ENCODE data around the gene PEX11B. TPM values are rescaled to one million over a fixed set of nuclear protein-coding genes. Genes with fewer than 3 reads are reported as not detected.
A peak's percentile ranks its signal among the peaks of the same experiment; 100 is the strongest.

Gene PEX11B, protein sequence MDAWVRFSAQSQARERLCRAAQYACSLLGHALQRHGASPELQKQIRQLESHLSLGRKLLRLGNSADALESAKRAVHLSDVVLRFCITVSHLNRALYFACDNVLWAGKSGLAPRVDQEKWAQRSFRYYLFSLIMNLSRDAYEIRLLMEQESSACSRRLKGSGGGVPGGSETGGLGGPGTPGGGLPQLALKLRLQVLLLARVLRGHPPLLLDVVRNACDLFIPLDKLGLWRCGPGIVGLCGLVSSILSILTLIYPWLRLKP
- total RNA-seq, result 30.0 and 32.7 TPM in 2 replicates

DNA sequence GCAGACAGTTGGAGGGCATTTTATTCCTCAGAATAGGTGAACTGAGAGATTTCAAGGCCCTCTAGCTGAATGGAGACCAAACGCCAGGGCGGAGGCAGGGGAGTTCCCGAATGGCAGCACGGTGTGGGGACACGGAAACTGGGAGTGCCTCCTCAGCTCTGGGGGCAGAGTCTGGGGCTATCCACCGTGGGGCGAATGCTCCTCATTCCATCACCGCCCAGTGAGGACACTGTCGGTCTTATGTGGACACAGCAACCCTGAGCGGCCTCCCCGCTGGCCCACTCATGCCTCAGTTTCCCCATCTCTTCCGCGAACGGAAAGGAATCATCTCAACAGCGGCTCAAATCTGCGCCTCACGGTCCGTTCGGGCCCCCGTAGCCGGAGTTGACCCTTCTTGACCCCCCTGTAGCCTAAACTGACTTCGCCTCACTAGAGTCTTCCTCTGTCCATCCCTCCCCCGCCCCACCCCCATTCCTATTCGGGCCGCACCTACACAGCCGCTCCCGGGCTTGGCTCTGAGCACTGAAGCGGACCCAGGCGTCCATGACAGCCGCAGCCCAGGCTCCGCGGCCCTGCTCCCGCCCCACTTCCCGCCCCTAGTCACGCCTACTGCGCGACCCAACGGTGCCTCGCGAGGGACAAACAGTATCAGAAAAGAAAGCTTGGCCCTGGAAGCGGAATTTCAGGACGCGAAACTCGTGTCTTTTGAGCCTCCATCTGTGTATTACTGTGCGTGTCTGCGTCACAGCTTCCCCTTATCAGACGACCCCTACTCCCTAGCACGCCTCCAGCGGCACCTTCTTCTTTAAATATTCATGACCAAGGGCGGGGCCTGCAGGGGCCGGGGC, at the start of gene PEX11B:
Gene PEX11B, minus strand, starts transcription at position 574 of the 848 bp plus-strand sequence. Its CDS starts 29 bp downstream, at position 545.
- DNase-seq (ENCODE audit: extremely low read depth, low read depth, low spot score), result peak; percentile 83

DNA sequence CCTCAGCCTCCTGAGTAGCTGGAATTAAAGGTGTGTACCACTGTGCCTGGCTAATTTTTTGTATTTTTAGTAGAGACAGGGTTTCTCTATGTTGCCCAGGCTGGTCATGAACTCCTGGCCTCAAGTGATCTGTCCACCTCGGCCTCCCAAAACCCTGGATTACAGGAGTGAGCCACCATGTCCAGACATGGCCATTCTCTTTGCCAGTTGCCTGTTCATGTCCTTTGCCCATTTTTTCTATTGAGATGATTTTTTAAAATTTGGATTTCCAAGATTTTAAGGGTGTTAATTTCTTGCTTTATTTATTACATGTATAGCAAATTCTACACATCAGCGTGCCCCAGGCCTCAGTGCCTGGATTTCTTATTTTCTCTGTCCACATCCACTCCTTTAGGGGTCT, 48.8 kb upstream of the PEX11B start:
- no peak for DNase-seq (ENCODE audit: extremely low read depth, low read depth, low spot score)

DNA sequence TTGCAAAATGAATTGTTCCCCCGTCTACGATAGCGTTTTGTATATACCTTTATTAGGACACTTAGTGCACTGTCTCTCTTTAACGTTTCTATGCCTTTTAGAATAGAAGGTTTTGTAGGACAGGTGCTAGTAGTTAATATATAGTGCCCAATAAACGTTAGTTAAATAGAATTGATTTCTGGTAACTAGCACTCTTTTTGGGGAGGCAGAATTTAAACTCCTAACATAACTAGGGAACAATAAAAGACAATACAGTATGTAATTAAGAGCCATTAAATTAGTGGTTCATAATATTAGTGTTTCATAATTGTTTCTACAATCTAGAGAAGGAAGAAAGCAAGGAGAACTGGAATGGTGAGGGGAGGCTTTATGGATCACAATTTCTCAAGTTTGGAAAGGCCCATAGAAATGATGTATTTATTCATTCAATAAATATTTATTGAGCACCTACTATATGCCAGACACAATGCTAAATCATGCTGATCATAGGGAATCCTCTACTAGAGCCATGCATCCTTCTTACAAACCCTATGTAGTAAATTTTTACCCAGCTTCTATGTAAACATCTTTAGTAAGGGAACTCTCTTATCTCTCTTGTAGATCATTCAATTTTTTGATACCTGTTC, 46.7 kb upstream of the PEX11B start:
- no peak for DNase-seq (ENCODE audit: extremely low read depth, low read depth, low spot score)

GRCh38 chr1:145964328-145965118, 46.0 kb upstream of the PEX11B start, which contains the start of the genes ANKRD34A and POLR3GL:
Gene ANKRD34A (minus strand): TSS chr1:145964575. CDS start chr1:145961759, 2,816 bp downstream.
Gene POLR3GL (plus strand): TSS chr1:145964690. CDS start chr1:145974866, 10,176 bp downstream.
- DNase-seq (ENCODE audit: extremely low read depth, low read depth, low spot score), result no peak

DNA sequence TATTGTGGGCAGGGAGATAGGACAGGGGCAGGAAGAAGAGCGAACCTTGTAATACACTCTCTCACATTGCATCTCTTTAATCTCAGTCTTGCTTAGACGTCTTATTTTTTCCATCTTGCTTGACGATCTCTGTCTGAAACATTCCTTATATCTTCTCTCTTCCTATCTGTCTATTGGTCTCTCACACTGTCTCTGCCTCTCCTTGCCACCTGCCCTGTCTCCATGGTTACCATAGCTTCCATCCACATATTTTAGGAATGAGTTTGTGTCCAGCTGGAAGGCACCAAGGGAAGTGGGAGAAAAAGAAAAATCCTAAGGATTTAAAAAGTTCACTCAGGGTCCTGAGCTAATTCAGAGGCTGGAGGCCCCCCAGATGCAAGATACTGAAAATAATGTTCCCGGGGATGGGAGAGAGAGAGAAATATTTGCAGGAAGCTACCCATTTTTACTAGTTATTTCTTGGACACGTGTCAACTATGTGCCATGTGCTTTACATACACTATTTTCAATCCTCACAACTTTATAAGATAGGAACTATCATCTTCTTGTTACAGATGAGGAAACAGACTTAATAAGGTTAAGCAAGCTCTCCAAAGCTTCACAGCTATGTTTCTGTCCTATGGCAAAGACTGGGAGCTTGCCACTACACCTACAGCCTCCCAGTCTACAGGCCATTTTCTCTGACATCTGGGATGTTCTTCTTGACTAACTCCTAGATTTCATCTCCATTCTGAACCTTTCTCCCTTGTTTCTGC, 44.9 kb upstream of the PEX11B start:
- no peak for DNase-seq (ENCODE audit: extremely low read depth, low read depth, low spot score)

- no peak for DNase-seq (ENCODE audit: extremely low read depth, low read depth, low spot score)
Observed at GRCh38 chr1:145962157-145963102, 43.9 kb upstream of the PEX11B start.

DNA sequence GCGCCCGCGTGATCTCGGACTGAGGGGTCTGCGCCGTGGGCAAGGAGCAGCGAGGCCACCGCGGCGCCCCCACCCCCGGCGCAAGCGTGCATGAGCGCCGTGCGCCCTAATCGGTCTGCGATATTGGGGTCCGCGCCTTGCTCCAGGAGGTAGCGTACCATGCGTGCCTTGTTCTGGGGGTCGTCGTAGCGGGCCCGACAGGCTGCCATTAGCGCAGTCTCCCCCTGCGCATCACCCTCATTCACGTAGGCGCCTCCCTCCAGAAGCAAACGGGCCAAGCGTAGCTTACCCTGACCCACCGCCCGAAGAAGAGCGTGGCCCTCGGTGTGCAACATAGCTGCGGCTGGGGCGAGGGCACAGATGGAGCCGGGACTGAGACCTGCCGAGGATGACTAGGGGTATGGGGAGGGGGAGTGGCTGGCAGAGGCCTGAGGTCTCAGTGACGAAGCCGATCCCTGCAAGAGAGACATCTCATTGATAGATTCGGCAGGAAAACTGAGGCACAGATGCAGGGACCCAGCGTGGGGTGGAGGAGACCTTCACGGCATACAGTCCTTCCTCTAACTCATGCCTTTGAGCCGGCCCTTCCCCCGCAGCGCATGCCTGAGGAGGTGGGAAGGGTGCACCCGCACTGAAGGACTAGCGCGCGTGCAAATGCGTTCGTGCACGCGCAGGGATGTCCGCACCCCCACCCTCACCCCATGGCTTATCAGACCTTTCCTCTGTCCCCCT, 43.1 kb upstream of the PEX11B start:
- DNase-seq (ENCODE audit: extremely low read depth, low read depth, low spot score), result no peak

DNA sequence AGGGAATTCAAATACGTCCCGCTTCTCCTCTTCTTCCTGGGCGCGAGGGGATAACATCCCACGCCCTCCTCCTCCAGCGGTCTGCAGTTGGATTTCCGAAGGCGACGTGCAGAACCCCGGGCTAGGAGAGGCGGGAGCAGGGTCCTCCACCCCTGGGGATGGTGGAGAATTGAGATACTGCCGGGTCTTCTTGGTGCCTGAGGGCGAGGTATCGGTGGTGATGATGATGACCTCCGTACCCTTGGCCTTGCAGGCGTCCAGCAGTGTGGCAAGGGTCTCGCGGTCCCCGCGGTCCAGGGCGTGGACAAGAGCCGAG, 42.5 kb upstream of the PEX11B start:
- no peak for DNase-seq (ENCODE audit: extremely low read depth, low read depth, low spot score)

- DNase-seq (ENCODE audit: extremely low read depth, low read depth, low spot score), result no peak
Observed at GRCh38 chr1:145960468-145961108, 42.1 kb upstream of the PEX11B start.

GRCh38 chr1:145959957-145960467, 41.5 kb upstream of the PEX11B start:
- DNase-seq (ENCODE audit: extremely low read depth, low read depth, low spot score), result no peak

DNA sequence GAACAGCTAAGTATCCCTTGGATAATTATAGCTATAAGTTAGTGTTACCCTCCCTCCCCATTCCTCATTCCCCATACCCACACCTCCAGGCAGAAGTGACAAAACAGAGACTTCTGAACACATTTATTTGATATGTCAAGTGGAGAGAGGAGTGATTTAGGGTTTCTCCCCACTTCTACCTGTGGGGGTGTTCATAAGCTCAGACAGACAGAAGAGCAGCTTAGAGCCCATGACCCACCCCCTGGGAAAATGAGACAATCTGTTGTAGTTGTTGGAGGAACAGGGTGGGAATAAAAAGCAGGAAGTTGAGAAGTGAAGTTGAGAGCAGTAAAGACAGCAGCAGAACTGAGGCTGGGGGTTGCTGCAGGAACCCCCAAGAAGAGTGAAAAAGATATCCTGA, 40.8 kb upstream of the PEX11B start:
- DNase-seq (ENCODE audit: extremely low read depth, low read depth, low spot score), result no peak

DNA sequence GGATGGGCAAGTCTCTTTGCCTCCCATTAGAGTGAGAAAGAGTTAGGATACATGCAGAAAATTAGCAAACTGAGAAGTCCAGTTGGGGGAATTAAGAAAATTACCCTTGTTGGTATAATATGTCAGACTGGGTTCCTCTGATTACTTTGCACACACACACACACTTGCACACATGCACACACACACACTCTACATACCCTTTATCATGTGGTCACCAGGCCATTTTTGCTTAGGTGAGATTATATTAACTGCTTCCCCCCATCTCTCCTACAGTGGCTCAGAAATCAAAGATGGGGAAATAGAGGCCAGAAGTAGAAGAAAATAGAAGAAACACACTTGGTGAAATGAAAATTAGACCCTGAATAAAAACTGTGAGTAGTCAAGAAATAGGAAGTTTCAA, 40.2 kb upstream of the PEX11B start:
- DNase-seq (ENCODE audit: extremely low read depth, low read depth, low spot score), result no peak

DNA sequence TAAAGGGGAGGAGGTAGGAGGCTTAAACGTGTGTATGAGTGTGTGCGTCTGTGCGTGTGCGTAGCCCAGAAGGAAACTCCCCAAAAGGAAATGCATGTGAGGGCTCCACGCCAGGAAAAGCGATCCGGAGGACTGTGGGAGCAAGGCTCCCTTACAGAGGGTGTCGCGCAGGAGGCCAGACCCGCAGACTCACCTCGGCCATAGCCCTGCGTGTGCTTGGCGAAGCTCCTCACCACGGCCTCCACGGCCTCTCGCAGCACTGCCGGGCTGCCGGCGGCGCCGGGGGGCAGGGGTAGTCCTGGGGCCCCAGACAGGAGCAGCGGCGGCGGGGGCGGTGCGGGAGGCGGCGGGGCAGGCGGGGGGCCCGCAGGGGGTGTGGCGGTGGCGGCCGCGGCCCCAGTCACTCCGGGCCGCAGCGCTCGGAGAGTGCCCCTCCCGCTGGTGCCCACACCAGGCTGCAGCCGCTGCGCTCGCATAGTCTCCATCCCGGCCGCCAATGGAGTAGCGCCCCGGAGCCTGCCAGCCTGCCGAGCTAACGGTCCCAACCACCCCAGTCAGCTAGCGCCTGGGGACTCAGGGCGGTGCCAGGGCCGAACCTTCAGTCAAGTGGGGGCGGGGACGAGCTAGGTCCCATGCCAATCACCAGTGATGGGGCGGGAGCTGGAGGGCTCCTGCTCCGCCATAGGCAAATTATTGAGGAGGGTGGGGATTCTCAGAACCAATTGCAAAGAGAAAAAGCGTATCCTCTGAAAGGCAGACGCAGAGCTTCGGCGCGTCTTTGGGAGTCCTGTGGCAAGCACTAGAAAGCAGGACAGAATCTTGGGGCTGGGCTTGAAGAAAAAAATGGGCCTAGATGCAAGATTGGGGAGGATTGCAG, 39.2 kb upstream of the PEX11B start, which contains the start of gene LIX1L:
Gene LIX1L, minus strand, starts transcription at position 575 of the 877 bp plus-strand sequence. Its CDS starts 90 bp downstream, at position 485.
- DNase-seq (ENCODE audit: extremely low read depth, low read depth, low spot score), result peak; percentile 77

GRCh38 chr1:145956781-145957442, 38.4 kb upstream of the PEX11B start:
- DNase-seq (ENCODE audit: extremely low read depth, low read depth, low spot score), result no peak

GRCh38 chr1:145956361-145956760, 37.8 kb upstream of the PEX11B start:
- DNase-seq (ENCODE audit: extremely low read depth, low read depth, low spot score), result no peak

DNA sequence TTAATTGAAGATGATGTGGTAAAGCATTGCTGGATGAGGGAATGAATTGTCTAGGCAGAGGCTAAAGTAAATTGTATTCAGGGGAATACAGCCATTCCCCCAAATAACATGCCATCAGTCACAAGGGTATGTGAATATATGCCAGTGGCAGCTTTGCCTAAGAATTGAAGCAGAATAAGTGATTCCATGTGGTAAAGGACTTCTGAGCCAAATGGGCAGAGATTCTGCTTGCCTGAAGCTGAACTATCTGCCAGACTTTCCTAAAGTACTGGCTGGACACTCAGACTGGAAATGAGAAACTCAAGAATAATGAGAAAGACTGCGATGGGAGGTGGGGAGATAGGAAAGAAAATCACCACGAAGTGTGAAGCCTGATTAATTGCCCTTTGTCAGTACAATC, 36.9 kb upstream of the PEX11B start:
- DNase-seq (ENCODE audit: extremely low read depth, low read depth, low spot score), result no peak

Data from glomerular endothelial cell (primary cell).